ENCODE data around the gene FBXO47. TPM values are rescaled to one million over a fixed set of nuclear protein-coding genes. Genes with fewer than 3 reads are reported as not detected.

The FBXO47 gene
- total and polyA plus RNA-seq, 2 of the 13 experiments (the other 11 are each of a cell fraction or from before 2014, with no cell fraction given), result not detected

DNA sequence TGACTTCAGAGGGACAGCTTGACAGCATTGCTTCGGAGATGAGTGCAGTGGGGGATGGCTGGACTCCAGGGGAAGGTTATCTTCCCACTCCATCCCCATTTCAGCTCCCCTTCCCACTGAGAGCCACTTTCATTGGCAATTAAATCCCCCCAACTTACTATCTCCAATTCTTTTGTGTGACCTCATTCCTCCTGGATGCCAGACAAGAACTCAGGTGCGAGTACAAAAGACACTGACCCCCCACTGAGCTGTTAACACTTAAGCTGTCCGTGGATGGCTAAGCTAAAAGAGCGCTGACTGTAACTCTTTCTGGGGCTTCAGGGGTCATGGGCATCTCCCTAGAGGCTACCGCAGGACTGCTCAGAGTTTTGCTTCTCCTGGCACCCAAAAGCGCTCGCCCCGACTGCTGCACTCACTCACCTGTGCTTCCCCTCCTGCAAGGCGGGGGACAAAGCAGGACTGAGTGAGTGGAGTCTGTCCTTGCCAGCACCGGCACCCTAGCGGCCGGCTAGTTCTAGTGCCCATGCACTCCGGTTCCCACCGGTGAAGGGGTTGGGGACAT lies 44.8 kb upstream of the FBXO47 start:
- ChIA-PET POLR2A (no interaction called here), CTCF (ENCODE audit: low intra/inter-chr PET ratio, low total read pairs) (no interaction called here)
- Histone ChIP-seq H2AFZ (ENCODE audit: low read length) (no peak overlapping the region), H3K36me3 (replicated peaks in 1 of 2; ENCODE audit: control insufficient read depth in 1 of 2, insufficient read depth in 2 of 2, low read length in 2 of 2) (no peaks in the 10 kb centered on the region), H4K20me1 (ENCODE audit: insufficient read depth, low read length) (no peaks in the 10 kb centered on the region), H3K79me2 (ENCODE audit: insufficient read depth, low read length) (no peaks in the 10 kb centered on the region), H3K4me2 (ENCODE audit: low read depth, low read length) (no peak overlapping the region), H3K27me3 (ENCODE audit: control insufficient read depth in 1 of 2, insufficient read depth in 2 of 2, low read length in 2 of 2) (peaks cover 0 to 16% of the 10 kb centered on the region in 2 experiments; a peak in 1 of 5 replicates), H3K9ac (ENCODE audit: insufficient read depth, low read depth, low read length) (no peak overlapping the region), H3K4me1 (ENCODE audit: insufficient read depth, low read length) (peaks cover 16% of the 10 kb centered on the region), H3K9me3 (ENCODE audit: low read length) (peaks cover 4% of the 10 kb centered on the region; the same call in 1 of the 2 replicates), H3K4me3 (replicated peaks in 1 of 3; ENCODE audit: insufficient read depth in 1 of 3, low read depth in 2 of 3, low read length in 3 of 3) (no peak overlapping the region; a peak in 1 of 6 replicates), H3K27ac (ENCODE audit: extremely low read length, insufficient read depth, low read length) (no peak overlapping the region)
- FAIRE-seq (peak; percentile 12), ATAC-seq (peak; percentile 95), DNase-seq (ENCODE audit: low spot score) (peak; percentile 20)
- intact Hi-C loops (cut with micrococcal nuclease; ENCODE audit: unreplicated experiment) (no loop called here), in situ Hi-C loops (cut with HindIII; ENCODE audit: extremely low pct_ligation_motif_present, low pct_unique_long_range_greater_than_20kb) (no loop called here)
- BruUV-seq (replicated peaks), result no TSS peak
- WGBS (ENCODE audit: low lambda C conversion rate), result 14% methylated on average over 14 of the region's 14 CpGs
- 0 out of 2 replicates have a peak, but pooled peaks have one; percentile 5 for TF ChIP-seq STAG1 (CRISPR knock-in tag; IDR thresholded peaks at IDR 0.05)
- no peak for TF ChIP-seq SCMH1 (CRISPR knock-in tag; IDR thresholded peaks at IDR 0.05; ENCODE audit: borderline replicate concordance)
- TF ChIP-seq HNF4G (IDR thresholded peaks at IDR 0.05; ENCODE audit: borderline replicate concordance, low read depth, low read length), result no peak
- peak; percentile 23; the same call in 1 of the 2 replicates for TF ChIP-seq HNF4G (CRISPR knock-in tag; IDR thresholded peaks at IDR 0.05; ENCODE audit: borderline replicate concordance, low read depth)
- TF ChIP-seq SP4 (CRISPR knock-in tag; IDR thresholded peaks at IDR 0.05), result no peak
- TF ChIP-seq, protein P1, sequence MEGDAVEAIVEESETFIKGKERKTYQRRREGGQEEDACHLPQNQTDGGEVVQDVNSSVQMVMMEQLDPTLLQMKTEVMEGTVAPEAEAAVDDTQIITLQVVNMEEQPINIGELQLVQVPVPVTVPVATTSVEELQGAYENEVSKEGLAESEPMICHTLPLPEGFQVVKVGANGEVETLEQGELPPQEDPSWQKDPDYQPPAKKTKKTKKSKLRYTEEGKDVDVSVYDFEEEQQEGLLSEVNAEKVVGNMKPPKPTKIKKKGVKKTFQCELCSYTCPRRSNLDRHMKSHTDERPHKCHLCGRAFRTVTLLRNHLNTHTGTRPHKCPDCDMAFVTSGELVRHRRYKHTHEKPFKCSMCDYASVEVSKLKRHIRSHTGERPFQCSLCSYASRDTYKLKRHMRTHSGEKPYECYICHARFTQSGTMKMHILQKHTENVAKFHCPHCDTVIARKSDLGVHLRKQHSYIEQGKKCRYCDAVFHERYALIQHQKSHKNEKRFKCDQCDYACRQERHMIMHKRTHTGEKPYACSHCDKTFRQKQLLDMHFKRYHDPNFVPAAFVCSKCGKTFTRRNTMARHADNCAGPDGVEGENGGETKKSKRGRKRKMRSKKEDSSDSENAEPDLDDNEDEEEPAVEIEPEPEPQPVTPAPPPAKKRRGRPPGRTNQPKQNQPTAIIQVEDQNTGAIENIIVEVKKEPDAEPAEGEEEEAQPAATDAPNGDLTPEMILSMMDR (CRISPR knock-in tag; IDR thresholded peaks at IDR 0.05), result peak; percentile 40
- 0 out of 2 replicates have a peak, but pooled peaks have one; percentile 8 for TF ChIP-seq RAD21 (CRISPR knock-in tag; IDR thresholded peaks at IDR 0.05)
- 0 out of 2 replicates have a peak, but pooled peaks have one; percentile 26 for TF ChIP-seq ZNF788 (CRISPR knock-in tag; IDR thresholded peaks at IDR 0.05; ENCODE audit: borderline replicate concordance)

All from HepG2 (cell line).